OCI-LY3 (cell line): ENCODE measurements around the gene LDAH.

Experiments
- H2AFZ ChIP-seq: fragments of 200-600, 300-600 bp; shearing (Covaris generic); 2 replicates; pipeline ENCODE4 v1.6.0; 2014; ENCODE audit warnings: antibody characterized with exemption, low read depth, low read length
- H3K27ac ChIP-seq: fragments of 200-600, 300-600 bp; sonication (generic); 2 replicates; pipeline ENCODE4 v1.5.1; 2014; ENCODE audit warnings: mild to moderate bottlenecking, low read length, moderate library complexity, mixed read lengths
- H3K27me3 ChIP-seq: fragments of 200-600, 300-600 bp; sonication (generic); 2 replicates; pipeline ENCODE4 v1.6.1; 2014; ENCODE audit warnings: low read depth, low read length, mixed read lengths
- H3K36me3 ChIP-seq: fragments of 200-600, 300-600 bp; sonication (generic); replicated peaks from 2 replicates; pipeline ENCODE3; 2014; ENCODE audit warnings: low read depth, low read length, mixed read lengths
- H3K4me1 ChIP-seq: fragments of 300-600, 200-600 bp; sonication (generic); 2 replicates; pipeline ENCODE4 v1.6.1; 2014; ENCODE audit warnings: low read length, mixed read lengths
- H3K4me2 ChIP-seq: fragments of 200-600, 300-600 bp; sonication (generic); 2 replicates; pipeline ENCODE4 v1.6.1; 2014; ENCODE audit warnings: low read length, mixed read lengths
- H3K4me3 ChIP-seq: fragments of 300-600, 200-600 bp; sonication (generic); 2 replicates; pipeline ENCODE4 v1.5.1; 2014; ENCODE audit warnings: antibody characterized with exemption, mild to moderate bottlenecking, low read length, moderate library complexity
- H3K79me2 ChIP-seq: fragments of 300-600, 200-600 bp; shearing (Covaris generic); 2 replicates; pipeline ENCODE4 v1.6.1; 2014; ENCODE audit warnings: mild to moderate bottlenecking, low read length, mixed read lengths
- H3K9ac ChIP-seq: fragments of 300-600, 200-600 bp; shearing (Covaris generic); 2 replicates; pipeline ENCODE4 v1.6.0; 2014; ENCODE audit warnings: mild to moderate bottlenecking, low read length, moderate library complexity
- H3K9me3 ChIP-seq: fragments of 200-600, 300-600 bp; shearing (Covaris generic); 2 replicates; pipeline ENCODE4 v1.6.1; 2014; ENCODE audit warnings: low read length, mixed read lengths; ENCODE audit not compliant: insufficient read depth
- H4K20me1 ChIP-seq: fragments of 200-600, 300-600 bp; sonication (generic); 2 replicates; pipeline ENCODE4 v1.6.1; 2016; ENCODE audit warnings: low read length, mixed read lengths; ENCODE audit not compliant: insufficient read depth
- CTCF ChIP-seq: fragments of 200-600, 300-600 bp; sonication (generic); IDR thresholded peaks from 2 replicates; pipeline ENCODE4 v1.5.1; 2014; ENCODE audit warnings: antibody characterized with exemption, low read length, low read depth
- EZH2phosphoT487 ChIP-seq: fragments of 200-600 bp; shearing (Covaris generic); IDR thresholded peaks from 2 replicates; pipeline ENCODE4 v1.6.1; 2018; ENCODE audit warnings: antibody characterized with exemption, mixed run types, low read depth

LDAH gene

GRCh38 chr2:20829861-20830260 is 7.0 kb upstream of the LDAH start:
- H3K4me2 ChIP-seq, result no peak overlapping the region
- H3K9ac ChIP-seq, result no peak overlapping the region
- no peaks in the 10 kb centered on the region for H3K9me3 ChIP-seq
- peaks cover 10% of the 10 kb centered on the region; the same call in 1 of the 2 replicates for H3K27me3 ChIP-seq
- TF ChIP-seq CTCF (no peak), EZH2phosphoT487 (no peak)
- H2AFZ ChIP-seq, result no peak overlapping the region
- H4K20me1 ChIP-seq, result no peaks in the 10 kb centered on the region
- no peak overlapping the region for H3K4me3 ChIP-seq
- no peak overlapping the region for H3K27ac ChIP-seq
- no peaks in the 10 kb centered on the region for H3K36me3 ChIP-seq
- H3K79me2 ChIP-seq, result no peaks in the 10 kb centered on the region
- no peaks in the 10 kb centered on the region for H3K4me1 ChIP-seq

DNA sequence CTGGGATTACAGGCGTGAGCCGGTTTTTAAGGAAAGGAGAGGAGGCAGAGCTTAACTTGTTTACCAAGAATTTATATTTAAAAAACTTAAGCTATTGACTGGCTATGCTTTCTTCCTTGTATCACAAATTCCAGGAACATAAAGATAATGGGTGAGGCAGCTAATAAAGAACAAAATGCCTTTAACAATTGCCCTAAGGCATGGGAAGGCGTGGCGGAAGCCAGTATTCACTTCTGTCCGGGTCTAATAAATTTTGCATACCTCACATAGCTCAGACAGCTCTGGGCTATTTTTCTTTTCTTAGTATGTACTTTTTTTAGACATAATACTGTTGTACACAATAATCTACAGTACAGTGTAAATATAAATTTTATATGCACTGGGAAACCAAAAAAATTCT is 1.0 kb upstream of the LDAH start:
- H3K27ac ChIP-seq, result no peak overlapping the region
- no peak overlapping the region for H3K4me2 ChIP-seq
- H3K4me3 ChIP-seq, result no peak overlapping the region
- H3K36me3 ChIP-seq, result peaks cover 2% of the 10 kb centered on the region
- no peak overlapping the region for H3K9ac ChIP-seq
- H4K20me1 ChIP-seq, result 0 out of 2 replicates have a peak, but pooled peaks cover 1% of the 10 kb centered on the region
- no peak overlapping the region for H2AFZ ChIP-seq
- peaks cover 20% of the 10 kb centered on the region for H3K79me2 ChIP-seq
- TF ChIP-seq CTCF, result no peak
- TF ChIP-seq EZH2phosphoT487, result no peak
- no peaks in the 10 kb centered on the region for H3K9me3 ChIP-seq
- no peaks in the 10 kb centered on the region for H3K4me1 ChIP-seq
- no peaks in the 10 kb centered on the region for H3K27me3 ChIP-seq

GRCh38 chr2:20818820-20819219 is 4.1 kb downstream of the LDAH start:
- H3K27ac ChIP-seq, result no peak overlapping the region
- peaks cover 66% of the 10 kb centered on the region for H3K79me2 ChIP-seq
- H3K9ac ChIP-seq, result no peak overlapping the region
- no peak overlapping the region for H3K4me3 ChIP-seq
- no peaks in the 10 kb centered on the region for H3K9me3 ChIP-seq
- H3K4me1 ChIP-seq, result no peaks in the 10 kb centered on the region
- H3K27me3 ChIP-seq, result no peaks in the 10 kb centered on the region
- no peak overlapping the region for H2AFZ ChIP-seq
- no peak for TF ChIP-seq EZH2phosphoT487
- no peak for TF ChIP-seq CTCF
- no peak overlapping the region for H3K4me2 ChIP-seq
- H4K20me1 ChIP-seq, result peaks cover 15% of the 10 kb centered on the region
- H3K36me3 ChIP-seq, result peaks cover 10% of the 10 kb centered on the region

DNA sequence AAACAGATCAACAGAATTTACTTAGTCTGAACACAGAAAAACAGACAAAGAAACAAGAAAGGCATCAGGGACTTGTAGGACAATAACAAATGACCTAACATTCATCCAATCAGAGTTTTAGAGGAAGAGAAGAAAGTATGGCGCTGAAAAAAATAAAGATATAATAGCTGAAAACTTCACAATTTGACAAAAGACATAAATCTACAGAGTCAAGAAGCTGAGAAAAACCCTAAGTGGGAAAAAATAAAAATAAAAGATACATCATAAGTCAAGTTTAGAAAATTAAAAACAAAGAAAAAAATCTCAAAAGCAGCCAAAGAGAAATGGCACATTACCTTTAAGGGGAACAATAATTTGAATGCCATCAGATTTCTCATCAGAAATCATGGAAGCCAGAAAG is 7.7 kb downstream of the LDAH start:
- H4K20me1 ChIP-seq, result peaks cover 19% of the 10 kb centered on the region
- H3K4me1 ChIP-seq, result no peaks in the 10 kb centered on the region
- no peak overlapping the region for H3K4me2 ChIP-seq
- H3K9me3 ChIP-seq, result no peaks in the 10 kb centered on the region
- TF ChIP-seq CTCF (no peak), EZH2phosphoT487 (no peak)
- no peak overlapping the region for H3K27ac ChIP-seq
- H2AFZ ChIP-seq, result no peak overlapping the region
- H3K9ac ChIP-seq, result no peak overlapping the region
- H3K79me2 ChIP-seq, result peaks cover 53% of the 10 kb centered on the region
- peaks cover 10% of the 10 kb centered on the region for H3K36me3 ChIP-seq
- no peak overlapping the region for H3K4me3 ChIP-seq
- no peaks in the 10 kb centered on the region for H3K27me3 ChIP-seq
